Mucosa of descending colon (tissue), 3 donors: ENCODE results near the gene CAMLG. TPM values are rescaled to one million over a fixed set of nuclear protein-coding genes. Genes with fewer than 3 reads are reported as not detected.
"Not testable (repeated sequence)": the region's sequence is repeated elsewhere in the genome, so short reads cannot be mapped to it uniquely, and the experiment has no call there.

Experiments
- ATAC-seq: fragments of 200-7000 bp; cut with Tn5 transposase; one replicate; pipeline ENCODE4 v1.9.1; 2020; ENCODE audit warnings: mild to moderate bottlenecking, moderate library complexity
- DNase-seq, 3 donors: peaks; one replicate each; pipeline ENCODE4 v3.0.0-alpha.2; 2020
- H3K36me3 ChIP-seq: fragments of 200-600 bp; one replicate; pipeline ENCODE4 v1.8.0; 2021; ENCODE audit warnings: low read depth, mild to moderate bottlenecking
- H3K4me1 ChIP-seq: fragments of 200-600 bp; one replicate; pipeline ENCODE4 v1.8.0; 2021; ENCODE audit warnings: low read depth, mild to moderate bottlenecking
- H3K4me3 ChIP-seq: fragments of 200-600 bp; one replicate; pipeline ENCODE4 v1.8.0; 2021; ENCODE audit warnings: mild to moderate bottlenecking
- H3K9me3 ChIP-seq: fragments of 200-600 bp; one replicate; pipeline ENCODE4 v1.8.0; 2021; ENCODE audit warnings: mild to moderate bottlenecking
- CTCF ChIP-seq: fragments of 200-600 bp; IDR thresholded peaks from one replicate; pipeline ENCODE4 v1.8.0; 2022; ENCODE audit warnings: antibody characterized with exemption, mild to moderate bottlenecking
- intact Hi-C, 2 donors: fragments of 100-400 bp; cut with DNase I in 1 of 2; cut with micrococcal nuclease in 1 of 2; formaldehyde crosslinking; loops; one replicate each; pipeline versions ENCODE4 v1.11.0 to v1.11.1; 2022; cut with DNase I, micrococcal nuclease
- long read RNA-seq, 2 donors: library from polyadenylated mRNA; unstranded; transcript quantifications; one replicate each; pipeline ENCODE4 v2.0.0, GENCODE V29; 2019 to 2021
- total RNA-seq, 3 donors: library from RNA; stranded (reverse); fragmentation: NEBNext Ultra II Directional in 2 of 3; extraction: Animal tissue kit (Norgen Biotek cat#: 25700) in 2 of 3; gene quantifications; one replicate each; pipeline versions ENCODE4 v1.2.1 to v1.2.4, GENCODE V29; 2021 to 2023
- donor health status: DM: no; HTN: no; CAD: no; lungs with moderate emphysema.
- donor health status: DM: no; HTN: no; CAD: no.
- donor health status: DM: no; HTN: yes; CAD: no.

The CAMLG gene
- 10 to 100 TPM; 15.8 to 48.1 (median 22.4) TPM for total RNA-seq
- long read RNA-seq, donor 1, transcript CAMLG-201 (4 exons, 2,221 nt), result major isoform, 70 of 101 reads
- long read RNA-seq, donor 1, transcript CAMLG-202 (3 exons, 895 nt), result minor isoform, 6 of 101 reads
- long read RNA-seq, donor 1, partial matches to known transcripts, result 3 of 101 reads
- long read RNA-seq, donor 1, other reads (novel, unspliced or antisense), result 22 of 101 reads
- long read RNA-seq, donor 2, transcript CAMLG-201 (4 exons, 2,221 nt), result major isoform, 20 of 47 reads
- long read RNA-seq, donor 2, transcript CAMLG-202 (3 exons, 895 nt), result minor isoform, 8 of 47 reads
- long read RNA-seq, donor 2, partial matches to known transcripts, result 5 of 47 reads
- long read RNA-seq, donor 2, other reads (novel, unspliced or antisense), result 14 of 47 reads

GRCh38 chr5:134738133-134738962 lies at the start of gene CAMLG:
Gene CAMLG, plus strand, starts transcription at chr5:134738548. Its CDS starts 73 bp downstream, at chr5:134738621.
- ATAC-seq (peak; percentile 98), DNase-seq (peak; percentile 99)
- intact Hi-C loops, result no loop called here
- H3K9me3 ChIP-seq, result no peaks in the 10 kb centered on the region
- H3K4me3 ChIP-seq, result peak within 1 kb of the TSS; percentile 54
- H3K36me3 ChIP-seq, result no peaks in the 10 kb centered on the region
- TF ChIP-seq CTCF, result peak; percentile 71
- H3K4me1 ChIP-seq, result peaks cover 9% of the 10 kb centered on the region

GRCh38 chr5:134690144-134690543 lies 48.2 kb upstream of the CAMLG start:
- intact Hi-C loops, result not testable (repeated sequence)
- peaks cover 24% of the 10 kb centered on the region for H3K36me3 ChIP-seq

GRCh38 chr5:134692722-134693121 lies 45.6 kb upstream of the CAMLG start:
- intact Hi-C loops, result no loop called here
- DNase-seq, result no peak
- H3K4me1 ChIP-seq, result no peaks in the 10 kb centered on the region
- ATAC-seq, result no peak
- no peak overlapping the region for H3K4me3 ChIP-seq
- H3K36me3 ChIP-seq, result peaks cover 15% of the 10 kb centered on the region
- no peak for TF ChIP-seq CTCF
- H3K9me3 ChIP-seq, result no peaks in the 10 kb centered on the region

More at GRCh38 chr5:134690144-134690543, 48.2 kb upstream of the CAMLG start:
- not testable (repeated sequence) for H3K4me3 ChIP-seq, DNase-seq, H3K9me3 ChIP-seq, ATAC-seq, H3K4me1 ChIP-seq

GRCh38 chr5:134708301-134708700 lies 30.0 kb upstream of the CAMLG start:
- Histone ChIP-seq H3K4me3 (no peak overlapping the region), H3K36me3 (peaks cover 14% of the 10 kb centered on the region), H3K9me3 (no peaks in the 10 kb centered on the region), H3K4me1 (no peaks in the 10 kb centered on the region)
- ATAC-seq, result no peak
- DNase-seq, result no peak
- intact Hi-C loops, result no loop called here
- TF ChIP-seq CTCF, result no peak

- intact Hi-C loops, result no loop called here
- TF ChIP-seq CTCF, result no peak
- Histone ChIP-seq H3K36me3 (peaks cover 18% of the 10 kb centered on the region), H3K9me3 (no peaks in the 10 kb centered on the region), H3K4me3 (no peak overlapping the region), H3K4me1 (no peaks in the 10 kb centered on the region)
- no peak for DNase-seq
- no peak for ATAC-seq
Observed at GRCh38 chr5:134714120-134714519, 24.2 kb upstream of the CAMLG start.

GRCh38 chr5:134714541-134714940 lies 23.8 kb upstream of the CAMLG start:
- TF ChIP-seq CTCF, result no peak
- intact Hi-C loops, result no loop called here
- peaks cover 18% of the 10 kb centered on the region for H3K36me3 ChIP-seq

GRCh38 chr5:134715466-134715865 lies 22.9 kb upstream of the CAMLG start:
- ATAC-seq, H3K4me3 ChIP-seq, H3K9me3 ChIP-seq, intact Hi-C loops, H3K4me1 ChIP-seq, DNase-seq: not testable (repeated sequence)
- H3K36me3 ChIP-seq, result peaks cover 18% of the 10 kb centered on the region

More at GRCh38 chr5:134714541-134714940, 23.8 kb upstream of the CAMLG start:
- Histone ChIP-seq H3K9me3 (no peaks in the 10 kb centered on the region), H3K4me3 (no peak overlapping the region), H3K4me1 (no peaks in the 10 kb centered on the region)
- ATAC-seq, result no peak
- DNase-seq, result no peak
